SU-DHL-6 (cell line): ENCODE data around the gene CIT.

Experiments used
- CTCF ChIP-seq: fragments of 200-600 bp; sonication (generic); IDR thresholded peaks from one replicate; pipeline ENCODE4 v1.5.1; 2017; ENCODE audit warnings: antibody characterized with exemption, mild to moderate bottlenecking, low read length, moderate library complexity; ENCODE audit not compliant: insufficient read depth, poor library complexity, severe bottlenecking
- EZH2phosphoT487 ChIP-seq: fragments of 200-600 bp; sonication (generic), shearing (Covaris generic); conservative IDR thresholded peaks from 2 replicates; pipeline ENCODE4 v1.6.1; 2018; ENCODE audit warnings: mild to moderate bottlenecking, antibody characterized with exemption, low read length, moderate library complexity, mixed read lengths

GRCh38 chr12:119914666-119915065 lies 37.5 kb upstream of the CIT start:
- TF ChIP-seq CTCF, result no peak
- TF ChIP-seq EZH2phosphoT487, result no peak
